Measurements from ENCODE around the gene CDKL5. TPM values are rescaled to one million over a fixed set of nuclear protein-coding genes. Genes with fewer than 3 reads are reported as not detected.

Gene CDKL5
- total and polyA plus RNA-seq, 2 donors (not counting 1 experiment from before 2014, with no cell fraction given) = 0.72 to 4.6 TPM

DNA sequence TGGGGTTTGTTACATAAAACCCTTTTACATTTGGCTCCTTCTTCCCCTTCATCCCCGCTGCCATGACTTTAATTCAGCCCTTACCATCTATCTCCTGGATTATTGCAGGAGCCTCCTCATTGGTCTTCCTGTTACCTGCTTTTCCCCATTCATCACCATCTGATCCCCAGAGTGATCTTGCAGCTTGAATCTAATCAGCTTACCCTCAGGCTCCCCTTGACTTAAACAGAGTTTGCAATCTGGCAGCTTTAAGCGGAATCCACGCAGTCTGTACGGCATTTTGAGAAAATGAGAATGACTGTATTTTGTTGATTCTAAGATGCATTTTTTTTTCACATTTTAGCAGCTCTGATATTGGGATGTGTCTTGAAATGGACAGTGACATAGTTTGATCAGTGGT is 267.1 kb downstream of the CDKL5 start:
- Histone ChIP-seq H2AFZ (ENCODE audit: insufficient read depth, low read depth, low read length, poor library complexity, severe bottlenecking) (no peak overlapping the region), H3K9me3 (ENCODE audit: control extremely low read depth in 1 of 3, control insufficient read depth in 2 of 3, insufficient read depth in 1 of 3, low read length in 2 of 3) (peaks cover 0 to 4% (median 0%) of the 10 kb centered on the region in 3 donors), H3K4me2 (replicated peaks; ENCODE audit: low read depth, low read length, poor library complexity, severe bottlenecking) (no peak overlapping the region), H3K27me3 (replicated peaks in 1 of 4; ENCODE audit: control extremely low read depth in 1 of 4, control insufficient read depth in 3 of 4, insufficient read depth in 4 of 4, low read length in 3 of 4) (no peaks in the 10 kb centered on the region), H3K36me3 (replicated peaks in 1 of 2; ENCODE audit: control extremely low read depth in 1 of 2, control insufficient read depth in 1 of 2, extremely low read depth in 1 of 2, insufficient read depth in 2 of 2, low read length in 1 of 2) (no peaks in the 10 kb centered on the region), H4K20me1 (ENCODE audit: control insufficient read depth, insufficient read depth, low read length, poor library complexity, severe bottlenecking) (no peaks in the 10 kb centered on the region), H3K4me1 (ENCODE audit: control insufficient read depth in 2 of 2, insufficient read depth in 2 of 2, low read length in 2 of 2) (no peaks in the 10 kb centered on the region), H3K4me3 (ENCODE audit: control extremely low read depth in 1 of 5, extremely low read depth in 1 of 5, insufficient read depth in 1 of 5, low read depth in 2 of 5, low read length in 4 of 5) (no peak overlapping the region), H3K27ac (ENCODE audit: low read length in 2 of 2) (no peak overlapping the region), H3K79me2 (ENCODE audit: control insufficient read depth, insufficient read depth, low read length) (no peaks in the 10 kb centered on the region), H3K9ac (ENCODE audit: low read length) (no peak overlapping the region)
- ATAC-seq (ENCODE audit: low read depth) = no peak
- H3K27me3 Mint-ChIP-seq = peaks cover 7% of the 10 kb centered on the region
- TF ChIP-seq, protein P1, sequence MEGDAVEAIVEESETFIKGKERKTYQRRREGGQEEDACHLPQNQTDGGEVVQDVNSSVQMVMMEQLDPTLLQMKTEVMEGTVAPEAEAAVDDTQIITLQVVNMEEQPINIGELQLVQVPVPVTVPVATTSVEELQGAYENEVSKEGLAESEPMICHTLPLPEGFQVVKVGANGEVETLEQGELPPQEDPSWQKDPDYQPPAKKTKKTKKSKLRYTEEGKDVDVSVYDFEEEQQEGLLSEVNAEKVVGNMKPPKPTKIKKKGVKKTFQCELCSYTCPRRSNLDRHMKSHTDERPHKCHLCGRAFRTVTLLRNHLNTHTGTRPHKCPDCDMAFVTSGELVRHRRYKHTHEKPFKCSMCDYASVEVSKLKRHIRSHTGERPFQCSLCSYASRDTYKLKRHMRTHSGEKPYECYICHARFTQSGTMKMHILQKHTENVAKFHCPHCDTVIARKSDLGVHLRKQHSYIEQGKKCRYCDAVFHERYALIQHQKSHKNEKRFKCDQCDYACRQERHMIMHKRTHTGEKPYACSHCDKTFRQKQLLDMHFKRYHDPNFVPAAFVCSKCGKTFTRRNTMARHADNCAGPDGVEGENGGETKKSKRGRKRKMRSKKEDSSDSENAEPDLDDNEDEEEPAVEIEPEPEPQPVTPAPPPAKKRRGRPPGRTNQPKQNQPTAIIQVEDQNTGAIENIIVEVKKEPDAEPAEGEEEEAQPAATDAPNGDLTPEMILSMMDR (IDR thresholded peaks at IDR 0.05) = no peak
- TF ChIP-seq EZH2 (IDR thresholded peaks at IDR 0.05; ENCODE audit: borderline replicate concordance, insufficient read depth, low read depth, low read length, poor library complexity, severe bottlenecking) = no peak
- intact Hi-C loops (cut with micrococcal nuclease) = no loop called here
- ChIA-PET POLR2A (no interaction called here), CTCF (interaction anchor here (0.7 kb wide), 1 partner anchor 77 kb away, joined by 3 read pairs; no protein-coding TSS in a partner anchor)
- DNase-seq = no peak
- no peaks in the 10 kb centered on the region for H3K4me1 Mint-ChIP-seq
- no peak overlapping the region for H3K4me3 Mint-ChIP-seq
- WGBS (ENCODE audit: insufficient coverage) = no CpG with 5 or more reads among the region's 4 CpGs
- H3K27ac Mint-ChIP-seq = no peak overlapping the region
- no peaks in the 10 kb centered on the region for H3K9me3 Mint-ChIP-seq (ENCODE audit: insufficient read depth)

DNA sequence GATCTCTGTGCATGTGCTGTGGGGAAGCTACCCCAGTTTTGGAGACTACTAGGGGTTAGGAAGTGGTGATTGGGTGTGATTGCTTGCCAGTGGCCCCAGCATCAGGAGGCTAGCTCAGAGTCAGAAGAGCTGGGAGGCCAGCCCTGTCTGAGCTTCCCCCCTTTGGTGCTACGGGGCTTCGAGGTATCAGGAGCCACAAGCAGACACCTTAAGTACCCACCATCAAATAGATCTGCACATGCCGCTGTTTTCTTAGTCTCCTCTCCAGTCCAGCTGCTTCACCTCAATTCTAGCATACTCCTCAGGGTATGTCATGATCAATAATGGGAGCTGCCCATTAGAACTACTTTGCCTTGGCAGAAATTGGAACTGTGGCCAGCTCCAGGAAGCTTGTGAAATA is 271.2 kb downstream of the CDKL5 start:
- H3K4me3 Mint-ChIP-seq = no peak overlapping the region
- no peak for ATAC-seq (ENCODE audit: low read depth)
- no peak for DNase-seq
- no peaks in the 10 kb centered on the region for H3K4me1 Mint-ChIP-seq
- Histone ChIP-seq H3K27ac (ENCODE audit: low read length in 2 of 2) (no peak overlapping the region), H3K4me1 (ENCODE audit: control insufficient read depth in 2 of 2, insufficient read depth in 2 of 2, low read length in 2 of 2) (no peaks in the 10 kb centered on the region), H3K9ac (ENCODE audit: low read length) (no peak overlapping the region), H3K4me3 (ENCODE audit: control extremely low read depth in 1 of 5, extremely low read depth in 1 of 5, insufficient read depth in 1 of 5, low read depth in 2 of 5, low read length in 4 of 5) (no peak overlapping the region), H3K27me3 (replicated peaks in 1 of 4; ENCODE audit: control extremely low read depth in 1 of 4, control insufficient read depth in 3 of 4, insufficient read depth in 4 of 4, low read length in 3 of 4) (no peaks in the 10 kb centered on the region), H4K20me1 (ENCODE audit: control insufficient read depth, insufficient read depth, low read length, poor library complexity, severe bottlenecking) (no peaks in the 10 kb centered on the region), H2AFZ (ENCODE audit: insufficient read depth, low read depth, low read length, poor library complexity, severe bottlenecking) (no peak overlapping the region), H3K36me3 (replicated peaks in 1 of 2; ENCODE audit: control extremely low read depth in 1 of 2, control insufficient read depth in 1 of 2, extremely low read depth in 1 of 2, insufficient read depth in 2 of 2, low read length in 1 of 2) (no peaks in the 10 kb centered on the region), H3K79me2 (ENCODE audit: control insufficient read depth, insufficient read depth, low read length) (no peaks in the 10 kb centered on the region), H3K4me2 (replicated peaks; ENCODE audit: low read depth, low read length, poor library complexity, severe bottlenecking) (no peak overlapping the region), H3K9me3 (ENCODE audit: control extremely low read depth in 1 of 3, control insufficient read depth in 2 of 3, insufficient read depth in 1 of 3, low read length in 2 of 3) (peaks cover 0 to 4% (median 0%) of the 10 kb centered on the region in 3 donors)
- CTCF ChIA-PET = no interaction called here
- WGBS (ENCODE audit: insufficient coverage) = no CpG with 5 or more reads among the region's 3 CpGs
- POLR2A ChIA-PET = no interaction called here
- no peak overlapping the region for H3K27ac Mint-ChIP-seq
- intact Hi-C loops (cut with micrococcal nuclease) = no loop called here
- peaks cover 7% of the 10 kb centered on the region for H3K27me3 Mint-ChIP-seq
- TF ChIP-seq EZH2 (IDR thresholded peaks at IDR 0.05; ENCODE audit: borderline replicate concordance, insufficient read depth, low read depth, low read length, poor library complexity, severe bottlenecking) = no peak
- TF ChIP-seq, protein P1 (IDR thresholded peaks at IDR 0.05) = no peak
- no peaks in the 10 kb centered on the region for H3K9me3 Mint-ChIP-seq (ENCODE audit: insufficient read depth)

Data from B cell (primary cell).